GM19023 (cell line): ENCODE measurements around the gene CD244.

Source experiments
- ATAC-seq: cut with Tn5 transposase; IDR thresholded peaks from one replicate; pipeline ENCODE4 v1.9.1; 2021; ENCODE audit warnings: mild to moderate bottlenecking, moderate library complexity; ENCODE audit not compliant: unreplicated experiment

The CD244 gene

DNA sequence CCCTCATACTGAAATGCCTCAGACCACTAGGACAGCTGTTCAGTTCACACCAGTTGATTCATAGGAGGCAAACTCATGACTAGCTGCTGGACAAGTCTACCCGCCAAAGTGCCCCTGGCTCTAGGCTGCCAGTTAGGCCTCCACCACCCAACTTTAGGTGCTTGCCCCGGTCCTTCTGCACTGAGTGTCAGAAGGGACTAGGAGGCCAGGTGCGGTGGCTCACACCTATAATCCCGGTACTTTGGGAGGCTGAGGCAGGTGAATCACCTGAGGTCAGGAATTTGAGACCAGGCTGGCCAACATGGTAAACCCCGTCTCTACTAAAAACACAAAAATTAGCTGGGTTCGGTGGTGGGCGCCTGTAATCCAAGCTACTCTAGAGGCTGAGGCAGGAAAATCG is 47.8 kb downstream of the CD244 start:
- no peak for ATAC-seq

DNA sequence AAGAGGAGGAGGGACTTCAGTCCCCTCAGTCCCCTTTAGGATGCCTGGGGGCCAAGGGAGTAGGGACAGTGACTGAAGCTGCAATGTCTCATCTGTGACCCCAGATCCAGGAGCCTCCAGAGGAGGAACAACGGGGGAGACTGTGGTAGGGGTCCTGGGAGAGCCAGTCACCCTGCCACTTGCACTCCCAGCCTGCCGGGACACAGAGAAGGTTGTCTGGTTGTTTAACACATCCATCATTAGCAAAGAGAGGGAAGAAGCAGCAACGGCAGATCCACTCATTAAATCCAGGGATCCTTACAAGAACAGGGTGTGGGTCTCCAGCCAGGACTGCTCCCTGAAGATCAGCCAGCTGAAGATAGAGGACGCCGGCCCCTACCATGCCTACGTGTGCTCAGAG is 48.4 kb downstream of the CD244 start:
- no peak for ATAC-seq

DNA sequence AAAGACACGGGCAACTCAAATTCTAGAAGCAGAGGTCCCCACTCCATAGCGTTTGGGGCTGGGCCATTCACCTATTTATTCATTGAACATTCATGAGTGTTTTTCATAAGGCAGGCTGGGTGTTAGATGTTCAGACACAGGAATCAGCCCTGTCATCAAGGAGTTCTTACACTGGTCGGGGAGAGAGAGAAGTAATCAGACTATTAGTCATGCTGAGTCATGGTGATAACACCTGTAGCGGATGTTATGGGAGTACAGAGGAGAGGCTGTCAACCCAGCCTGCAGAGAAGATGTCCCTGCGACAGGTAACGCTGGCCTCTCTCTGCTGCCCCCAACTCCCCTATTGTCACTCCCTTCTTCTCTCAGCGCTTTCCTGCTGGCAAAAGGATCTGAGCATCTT is 49.5 kb downstream of the CD244 start:
- no peak for ATAC-seq

DNA sequence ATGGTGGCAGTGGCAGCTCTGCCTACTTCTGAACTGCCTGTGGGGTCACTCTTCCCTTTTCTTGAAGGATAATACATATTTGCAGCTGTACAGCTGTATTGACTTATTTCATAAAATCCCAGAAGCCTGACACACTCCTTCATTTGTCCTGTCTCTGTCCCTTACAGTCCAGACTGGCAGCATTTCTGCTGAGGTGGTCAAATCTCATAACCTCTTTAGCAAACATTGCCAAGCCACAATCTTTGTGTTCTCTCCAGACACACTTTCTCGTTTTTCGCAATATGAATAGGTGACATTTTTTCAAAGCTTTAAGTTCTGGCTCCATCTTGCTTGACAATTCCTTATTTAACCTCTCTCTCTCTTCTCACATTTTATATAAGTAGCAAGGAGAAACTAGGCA is 51.5 kb downstream of the CD244 start:
- ATAC-seq: no peak

DNA sequence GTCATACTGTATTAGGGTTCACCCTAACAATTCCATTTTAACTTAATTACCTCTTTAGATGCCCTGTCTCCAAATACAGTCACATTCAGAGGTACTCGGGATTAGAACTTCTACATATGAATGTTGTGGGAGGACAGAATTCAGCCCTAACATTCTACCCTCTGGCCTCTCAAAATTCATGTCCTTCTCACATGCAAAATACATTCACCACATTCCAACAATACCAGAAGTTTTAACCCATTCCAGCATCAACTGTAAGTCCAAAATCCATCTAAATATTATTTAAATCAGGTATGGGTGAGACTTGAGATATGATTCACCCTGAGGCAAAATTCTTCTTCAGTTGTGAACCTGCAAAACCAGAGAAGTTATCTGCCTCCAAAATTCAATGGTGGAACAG is 52.2 kb downstream of the CD244 start:
- no peak for ATAC-seq

DNA sequence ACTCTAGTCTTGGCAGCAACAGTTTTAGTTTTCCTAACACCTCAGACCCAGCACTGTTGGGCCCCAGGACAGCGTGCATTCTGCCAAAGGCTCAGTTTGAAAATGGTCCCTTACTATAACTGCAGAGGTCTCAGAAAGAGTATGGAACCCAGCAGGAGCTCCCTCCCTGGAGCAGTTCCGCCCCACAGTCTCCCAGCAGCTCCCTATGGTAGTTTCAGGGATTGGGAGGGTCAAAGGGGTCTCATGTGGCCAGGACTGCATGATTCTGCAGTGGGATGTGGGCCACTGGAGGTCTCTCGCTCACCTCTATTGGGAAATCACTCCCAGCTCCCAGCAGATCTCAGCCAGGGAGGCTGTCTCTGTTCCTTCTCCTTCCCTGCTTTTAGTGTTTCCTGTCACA is 54.4 kb downstream of the CD244 start:
- ATAC-seq: no peak

DNA sequence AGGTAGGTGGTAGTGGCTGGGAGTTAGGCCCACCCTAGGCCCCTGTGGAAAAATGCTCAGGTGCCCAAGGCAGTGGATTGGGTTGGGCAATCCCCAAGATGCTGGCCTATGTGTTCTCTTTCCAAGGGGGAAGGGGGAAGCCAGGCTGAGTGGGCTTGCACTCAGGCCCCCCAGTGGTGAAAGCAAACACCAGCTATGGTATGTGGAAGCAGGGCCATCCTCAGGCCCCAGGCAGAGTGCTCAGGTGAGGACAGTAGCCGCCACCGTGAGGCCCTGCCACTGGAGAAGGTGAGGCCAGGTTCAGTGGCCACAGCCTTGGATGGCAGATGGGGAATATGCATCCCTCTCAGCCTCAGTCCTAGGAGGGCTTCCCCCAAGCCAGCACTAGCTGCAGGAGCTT is 54.9 kb downstream of the CD244 start:
- no peak for ATAC-seq

DNA sequence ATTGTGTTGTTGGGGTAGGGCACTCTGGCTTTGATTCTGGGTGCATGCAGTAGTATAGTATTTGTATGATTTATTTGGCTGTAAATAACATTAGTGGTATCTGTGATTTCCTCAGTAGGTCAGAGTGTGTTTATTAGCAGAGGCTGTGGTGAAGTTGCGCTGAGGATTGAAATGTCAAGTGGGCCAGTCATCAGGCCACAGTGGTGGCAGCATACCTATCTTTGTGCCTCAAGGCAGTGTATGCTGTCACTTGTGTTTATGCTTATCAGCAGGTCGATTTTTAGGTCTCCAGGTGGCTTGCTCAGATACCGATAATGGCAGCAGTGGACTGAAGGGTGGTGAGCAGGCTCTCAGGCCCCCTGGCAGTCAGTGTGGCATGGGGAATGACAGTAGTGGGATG is 55.4 kb downstream of the CD244 start:
- no peak for ATAC-seq

DNA sequence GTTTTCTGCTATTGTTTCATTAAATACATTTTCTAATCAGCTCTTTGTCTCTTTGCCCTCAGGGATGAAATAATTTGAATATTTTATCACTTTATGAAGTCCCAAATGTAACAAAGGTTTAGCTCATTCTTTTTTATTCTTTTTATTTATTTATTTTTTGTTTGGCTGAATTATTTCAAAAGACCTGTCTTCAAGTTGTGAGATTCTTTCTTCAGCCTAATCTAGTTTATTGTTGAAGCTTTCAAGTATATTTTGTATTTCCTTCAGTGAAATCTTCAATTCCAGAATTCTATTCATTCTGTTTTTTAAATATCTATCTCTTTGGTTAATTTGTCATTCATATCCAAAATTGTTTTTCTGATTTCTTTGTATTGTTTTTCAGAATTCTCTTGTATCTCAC is 55.9 kb downstream of the CD244 start:
- ATAC-seq: no peak

DNA sequence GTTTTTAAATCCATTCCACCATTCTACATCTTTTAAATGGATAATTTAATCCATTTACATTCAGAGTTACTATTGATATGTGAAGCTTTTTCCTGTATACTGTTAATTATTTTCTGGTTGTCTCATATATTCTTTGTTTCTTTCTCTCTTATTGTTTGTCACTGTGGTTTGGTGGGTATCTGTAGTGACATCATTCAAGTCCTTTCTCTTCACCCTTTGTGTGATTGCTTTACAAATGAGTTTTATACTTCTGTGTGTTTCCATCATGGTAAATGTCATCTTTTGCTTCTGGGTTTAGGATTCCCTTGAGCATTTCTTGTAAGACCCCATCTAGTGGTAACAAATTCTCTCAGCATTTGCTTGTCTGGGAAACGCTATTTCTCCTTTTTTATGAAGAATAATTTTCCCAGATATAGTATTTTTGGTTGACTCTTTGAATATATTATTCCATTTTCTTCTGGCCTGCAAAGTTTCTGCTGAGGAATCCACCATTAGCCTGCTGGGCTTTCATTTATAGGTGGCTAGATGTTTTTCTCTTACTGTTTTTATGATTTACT is 56.5 kb downstream of the CD244 start:
- no peak for ATAC-seq

DNA sequence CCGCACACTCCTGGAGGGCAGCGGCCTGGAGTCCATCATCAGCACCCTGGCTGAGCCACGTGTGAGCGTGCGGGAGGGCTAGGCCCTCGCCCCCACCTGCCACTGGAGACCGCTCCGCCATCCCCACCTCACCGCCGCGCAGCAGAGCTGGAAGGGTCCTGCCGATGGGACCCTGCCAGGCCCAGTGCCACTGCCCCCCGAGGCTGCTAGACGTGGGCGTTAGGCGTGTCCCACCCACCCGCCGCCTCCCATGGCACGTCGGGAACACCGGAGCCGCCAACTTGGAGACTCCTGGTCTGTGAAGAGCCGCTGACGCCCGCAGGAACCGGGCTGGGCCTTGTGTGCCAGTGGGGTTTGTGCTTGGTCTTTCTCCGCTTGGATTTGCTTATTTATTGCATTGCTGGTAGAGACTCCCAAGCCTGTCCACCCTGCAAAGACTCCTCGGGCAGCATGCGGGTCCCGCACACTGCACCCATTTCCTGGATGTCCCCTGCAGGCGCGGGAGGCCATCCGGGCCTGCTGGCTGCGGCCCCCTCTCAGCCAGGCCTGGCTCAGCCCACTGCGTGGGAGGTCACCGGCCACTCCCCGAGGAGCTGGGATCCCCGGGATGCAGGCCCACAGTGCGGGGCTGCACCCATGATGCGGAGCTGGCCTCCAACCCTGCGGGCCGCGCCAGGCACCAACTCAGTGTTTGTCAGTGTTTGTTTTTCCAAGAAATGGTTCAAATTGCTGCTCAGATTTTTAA is 60.7 kb downstream of the CD244 start:
- no peak for ATAC-seq

DNA sequence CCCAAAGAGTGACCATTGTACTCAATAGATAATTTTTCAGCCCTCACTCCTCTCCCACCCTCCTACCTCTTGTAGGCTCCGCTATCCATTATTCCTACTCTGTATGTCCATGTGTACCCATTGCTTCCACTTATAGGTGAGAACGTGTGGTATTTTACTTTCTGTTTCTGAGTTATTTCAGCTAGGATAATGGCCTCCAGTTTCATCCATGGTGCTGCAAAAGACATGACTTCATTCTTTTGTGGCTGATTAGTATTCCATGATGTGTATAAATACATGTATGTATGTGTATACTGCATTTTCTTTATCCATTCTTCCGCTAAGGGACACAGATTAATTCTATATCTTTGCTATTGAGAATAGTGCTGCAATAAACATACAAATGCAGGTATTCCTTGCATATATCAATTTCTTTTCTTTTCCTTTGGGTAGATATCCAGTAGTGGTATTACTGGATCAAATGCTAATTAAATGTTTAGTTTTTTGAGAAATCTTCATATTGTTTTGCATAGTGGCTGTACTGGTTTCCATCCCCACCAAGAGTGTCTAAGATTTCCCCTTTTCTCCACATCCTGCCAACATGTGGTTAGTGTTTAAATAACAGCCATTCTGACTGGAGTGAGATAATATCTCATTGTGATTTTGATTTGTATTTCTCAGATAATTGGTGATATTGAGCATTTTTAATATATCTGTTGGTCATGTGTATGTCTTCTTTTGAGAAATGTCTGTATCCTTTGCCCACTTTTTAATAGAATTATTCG is 61.9 kb downstream of the CD244 start:
- no peak for ATAC-seq

DNA sequence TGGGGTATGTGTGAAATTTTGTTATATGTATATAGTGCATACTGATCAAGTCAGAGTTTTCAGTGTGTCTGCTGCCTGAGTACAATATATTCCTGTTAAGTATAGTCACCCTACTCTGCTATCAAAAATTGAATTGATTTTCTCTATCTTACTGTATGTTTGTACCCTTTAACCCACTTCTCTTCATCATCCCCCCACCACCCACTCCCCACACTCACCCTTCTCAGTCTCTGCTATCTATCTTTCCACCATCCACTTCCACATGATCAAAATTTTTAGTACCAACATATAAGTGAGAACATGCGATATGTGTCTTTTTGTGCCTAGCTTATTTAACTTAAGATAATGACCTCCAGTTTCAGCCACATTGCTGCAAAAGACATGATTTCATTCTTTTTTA is 62.5 kb downstream of the CD244 start:
- ATAC-seq: no peak

DNA sequence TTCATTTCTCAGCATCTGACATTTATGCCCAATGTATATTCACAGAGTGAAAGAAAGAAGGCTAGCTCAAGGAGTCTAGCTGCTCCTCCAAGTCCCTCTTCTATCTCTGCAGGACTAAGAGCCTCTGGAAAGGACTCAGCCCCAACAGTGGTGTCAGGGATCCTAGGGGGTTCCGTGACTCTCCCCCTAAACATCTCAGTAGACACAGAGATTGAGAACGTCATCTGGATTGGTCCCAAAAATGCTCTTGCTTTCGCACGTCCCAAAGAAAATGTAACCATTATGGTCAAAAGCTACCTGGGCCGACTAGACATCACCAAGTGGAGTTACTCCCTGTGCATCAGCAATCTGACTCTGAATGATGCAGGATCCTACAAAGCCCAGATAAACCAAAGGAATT is 63.0 kb downstream of the CD244 start:
- ATAC-seq: no peak

DNA sequence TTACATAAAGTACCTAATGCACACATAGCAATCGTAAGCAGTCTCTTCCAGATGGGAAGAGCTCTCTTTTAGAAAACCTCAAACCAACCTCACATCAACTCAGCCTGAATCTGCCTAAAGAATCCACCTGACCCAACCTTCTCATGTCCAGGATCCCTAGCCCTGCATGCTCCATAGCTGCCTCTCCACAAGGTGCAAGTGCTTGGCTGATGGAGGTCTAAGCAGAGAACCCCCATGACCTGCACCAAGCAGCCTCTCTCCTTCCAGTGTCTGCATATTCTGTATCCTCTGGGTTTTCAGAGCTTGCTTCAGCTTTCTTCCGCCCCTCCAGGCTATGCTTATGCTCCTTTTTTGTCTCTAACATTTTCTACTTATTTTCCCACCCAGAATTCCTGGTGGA is 64.2 kb downstream of the CD244 start:
- ATAC-seq: no peak

DNA sequence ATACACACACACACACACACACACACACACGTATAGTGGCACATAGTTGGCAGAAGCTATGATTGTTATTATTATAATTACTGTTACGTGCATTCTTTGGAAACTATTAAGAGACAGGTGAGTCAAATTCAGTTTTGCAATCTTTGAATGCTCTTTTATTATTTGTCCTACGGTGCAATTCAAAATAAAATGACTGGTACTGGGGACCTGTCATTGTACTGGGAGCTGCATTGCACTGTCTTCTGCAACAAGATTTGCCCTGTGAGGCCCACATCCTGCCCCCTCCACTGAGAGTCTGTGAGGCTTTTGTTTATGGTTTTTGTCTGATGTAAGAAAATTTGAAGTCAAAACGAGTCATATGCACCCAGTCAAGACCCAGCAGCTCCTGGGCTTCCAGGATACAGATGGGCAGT is 64.8 kb downstream of the CD244 start:
- no peak for ATAC-seq

DNA sequence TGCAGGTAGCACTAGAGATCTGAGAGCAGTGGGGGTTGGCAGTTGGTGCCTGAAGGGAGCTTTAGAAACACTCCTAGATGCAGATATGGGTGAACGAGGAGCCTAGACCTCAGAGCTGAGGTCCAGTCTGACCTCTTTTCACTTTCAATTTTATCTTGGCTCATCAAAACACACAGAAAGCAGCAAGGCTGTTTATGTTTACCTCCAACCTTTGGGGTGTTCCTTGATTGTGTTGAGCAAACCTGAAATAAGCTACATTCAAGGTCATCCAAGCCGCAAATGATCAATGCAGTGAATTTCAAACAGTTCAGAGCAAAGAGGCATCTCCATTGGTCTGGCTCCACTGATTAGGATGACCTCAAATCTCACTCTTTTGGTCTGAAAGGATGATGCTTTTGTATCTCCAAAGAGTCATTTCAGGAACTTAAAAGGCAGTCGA is 65.4 kb downstream of the CD244 start:
- no peak for ATAC-seq

DNA sequence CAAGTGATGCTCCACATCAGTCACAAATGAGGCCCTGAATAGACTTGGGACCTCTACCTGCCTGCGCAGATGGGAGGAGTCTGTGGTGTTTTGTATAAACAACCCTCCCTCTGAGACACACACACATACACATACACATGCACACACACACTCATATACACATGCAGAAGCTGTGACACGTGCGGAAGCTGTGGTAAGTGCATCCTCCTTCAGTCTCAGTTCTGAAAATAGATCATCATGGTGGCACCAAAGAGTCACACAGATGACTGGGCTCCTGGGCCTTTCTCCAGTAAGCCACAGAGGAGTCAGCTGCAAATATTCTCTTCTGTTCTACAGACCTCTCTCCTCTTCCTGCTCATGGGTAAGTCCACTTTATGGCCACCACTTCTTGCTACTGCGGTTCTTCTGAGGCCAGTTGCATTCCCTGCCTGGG is 66.7 kb downstream of the CD244 start, which contains the start of gene LY9:
Gene LY9 (plus strand): TSS at position 224 of the 433 bp plus-strand sequence. CDS start 14 bp downstream, at position 238.
- ATAC-seq: peak; percentile 86

DNA sequence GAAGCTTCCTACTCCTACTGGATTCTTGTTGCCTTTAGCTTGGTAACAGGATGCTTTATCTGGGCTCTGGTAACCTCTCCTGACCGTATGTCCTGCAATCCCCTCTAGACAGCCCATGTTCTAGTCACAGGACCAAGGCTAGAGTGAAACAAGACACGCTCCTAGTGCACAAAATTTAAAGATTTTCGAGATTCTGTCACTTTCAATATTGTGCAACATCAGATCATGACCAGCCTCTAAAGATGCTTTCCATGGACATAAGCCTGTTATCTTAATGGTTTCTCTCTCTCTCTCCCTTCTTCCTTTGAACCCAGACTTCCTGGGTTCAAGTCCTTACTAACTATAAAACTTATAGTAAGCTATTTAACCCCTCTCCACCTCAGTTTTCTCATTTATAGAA is 68.3 kb downstream of the CD244 start:
- ATAC-seq: no peak

DNA sequence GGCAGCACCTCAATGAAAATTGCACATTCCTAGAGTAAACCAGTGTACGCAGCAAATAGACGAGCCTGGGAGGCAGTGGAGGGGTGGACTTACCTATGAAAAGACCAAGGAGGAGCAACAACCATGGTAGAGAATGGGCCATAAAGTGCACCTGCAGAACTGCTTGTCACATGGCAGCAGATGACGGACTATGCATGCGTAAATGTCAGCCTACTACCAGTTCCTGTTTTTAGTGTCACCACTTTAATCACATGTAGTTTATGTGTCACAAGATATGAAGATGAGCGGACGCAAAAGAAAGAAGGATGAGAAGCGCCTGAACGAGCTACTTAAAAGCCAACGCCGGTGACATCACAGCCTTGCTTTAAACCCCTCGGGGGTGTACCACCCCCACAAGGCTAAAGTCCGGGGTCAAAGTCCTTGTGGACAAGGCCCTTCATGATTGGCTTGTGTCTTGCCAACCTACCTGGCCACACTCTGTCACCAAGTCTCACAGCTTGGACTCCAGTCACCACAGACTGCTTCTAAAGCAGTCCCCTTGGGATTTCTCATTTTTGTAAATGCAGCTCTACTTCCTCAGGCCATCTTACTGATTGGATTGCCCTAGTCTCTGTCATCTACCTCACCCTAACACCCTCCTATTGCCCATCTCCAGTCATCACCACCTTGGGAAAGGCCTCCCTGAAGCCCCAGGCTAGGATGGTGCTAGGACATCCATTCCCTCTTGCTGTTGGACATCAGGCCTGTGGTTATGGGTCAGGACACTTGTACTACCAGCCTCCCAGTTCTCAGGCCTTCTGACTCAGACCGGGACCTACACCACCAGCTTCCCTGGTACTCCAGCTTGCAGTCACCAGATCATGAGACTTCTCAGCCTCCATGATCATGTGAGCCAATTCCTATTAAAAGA is 72.7 kb downstream of the CD244 start:
- ATAC-seq: peak; percentile 85
